Activated CD8-positive, alpha-beta T cell treated with anti-CD3 and anti-CD28 coated beads for 36 hours (primary cell): Measurements from ENCODE around the gene TYW3. TPM values are rescaled to one million over a fixed set of nuclear protein-coding genes. Genes with fewer than 3 reads are reported as not detected.
"Not testable (repeated sequence)": the region's sequence is repeated elsewhere in the genome, so short reads cannot be mapped to it uniquely, and the experiment has no call there.

Experiments
- ATAC-seq: fragments of 200-7000 bp; cut with Tn5 transposase; one replicate; pipeline ENCODE4 v1.10.0; 2021; ENCODE audit warnings: mild to moderate bottlenecking, moderate library complexity
- CTCF ChIA-PET: fragments of 350-600 bp; sonication (Branson Sonifier 250); formaldehyde crosslinking; loops from one replicate; lab custom pipeline; 2021; ENCODE audit warnings: antibody characterized with exemption; lab: Charles Lee
- POLR2A ChIA-PET: fragments of 350-600 bp; sonication (Branson Sonifier 250); formaldehyde crosslinking; loops from one replicate; lab custom pipeline; 2021; ENCODE audit warnings: antibody characterized with exemption; lab: Charles Lee
- DNase-seq: peaks from one replicate; pipeline ENCODE4 v3.0.0-alpha.2; 2020
- H3K27ac Mint-ChIP-seq: one replicate; pipeline ENCODE4 v1.8.0; 2021; ENCODE audit warnings: mild to moderate bottlenecking, mixed read lengths
- H3K27me3 Mint-ChIP-seq: one replicate; pipeline ENCODE4 v1.8.0; 2021; ENCODE audit warnings: mixed read lengths
- H3K36me3 Mint-ChIP-seq: one replicate; pipeline ENCODE4 v1.8.0; 2021; ENCODE audit warnings: low read depth, mixed read lengths
- H3K4me1 Mint-ChIP-seq: one replicate; pipeline ENCODE4 v1.8.0; 2021; ENCODE audit warnings: low read depth, mixed read lengths
- H3K4me3 Mint-ChIP-seq: one replicate; pipeline ENCODE4 v1.8.0; 2021; ENCODE audit warnings: mild to moderate bottlenecking, moderate library complexity, mixed read lengths
- H3K9me3 Mint-ChIP-seq: one replicate; pipeline ENCODE4 v1.8.0; 2021; ENCODE audit warnings: mixed read lengths
- CTCF ChIP-seq: fragments of 200-600 bp; IDR thresholded peaks from one replicate; pipeline ENCODE4 v1.8.0; 2022; ENCODE audit warnings: antibody characterized with exemption, mild to moderate bottlenecking
- intact Hi-C: fragments of 100-400 bp; cut with micrococcal nuclease; formaldehyde crosslinking; loops from one replicate; pipeline ENCODE4 v1.10.0; 2022
- total RNA-seq, 2 experiments: library from RNA; stranded (reverse); gene quantifications; one replicate each; pipeline ENCODE4 v1.2.3, GENCODE V29; 2021

The TYW3 gene
- total RNA-seq, 2 experiments from 2014 or later: 22.0 to 24.4 TPM

GRCh38 chr1:74733604-74734484 is 892 bp downstream of the TYW3 start:
- intact Hi-C loops: loop anchor here (10.0 kb wide), 1 partner anchor 539 kb away; the partner anchor contains the start of genes FPGT and LRRIQ3
- peak; percentile 69 for ATAC-seq
- ChIA-PET POLR2A (interaction anchor here (1.4 to 2.4 kb wide), 2 partner anchors 11 to 13 kb away, joined by 4 to 7 read pairs; no protein-coding TSS in a partner anchor), CTCF (interaction anchor here (0.7 to 2.8 kb wide), 17 partner anchors 9 to 987 kb away, joined by 3 to 15 read pairs (median 4); no protein-coding TSS in a partner anchor)
- Mint-ChIP-seq H3K27ac (peak overlapping the region; percentile 99), H3K4me1 (peaks cover 38% of the 10 kb centered on the region), H3K4me3 (peak overlapping the region; percentile 81), H3K27me3 (no peaks in the 10 kb centered on the region), H3K9me3 (no peaks in the 10 kb centered on the region), H3K36me3 (peaks cover 25% of the 10 kb centered on the region)
- peak; percentile 46 for DNase-seq
- TF ChIP-seq CTCF: peak; percentile 80

- Mint-ChIP-seq H3K27ac (no peak overlapping the region), H3K9me3 (peaks cover 4% of the 10 kb centered on the region), H3K27me3 (no peaks in the 10 kb centered on the region), H3K36me3 (peaks cover 48% of the 10 kb centered on the region), H3K4me3 (no peak overlapping the region), H3K4me1 (peaks cover 18% of the 10 kb centered on the region)
- ChIA-PET POLR2A (no interaction called here), CTCF (interaction anchor here (1.1 kb wide), 1 partner anchor 48 kb away, joined by 3 read pairs; no protein-coding TSS in a partner anchor)
- intact Hi-C loops: loop anchor here (10.0 kb wide), 1 partner anchor 543 kb away; the partner anchor contains the start of genes FPGT and LRRIQ3
- no peak for ATAC-seq
- no peak for DNase-seq
- no peak for TF ChIP-seq CTCF
These were observed 4.4 kb downstream of the TYW3 start for GRCh38 chr1:74737333-74737732.

- H3K27me3 Mint-ChIP-seq, ATAC-seq, H3K4me1 Mint-ChIP-seq, DNase-seq, POLR2A ChIA-PET, CTCF ChIA-PET, intact Hi-C loops, H3K4me3 Mint-ChIP-seq, H3K27ac Mint-ChIP-seq: not testable (repeated sequence)
- Mint-ChIP-seq H3K36me3 (peaks cover 62% of the 10 kb centered on the region), H3K9me3 (peaks cover 10% of the 10 kb centered on the region)
These were observed 7.5 kb downstream of the TYW3 start for GRCh38 chr1:74740307-74740980.

- H3K9me3 Mint-ChIP-seq, H3K27me3 Mint-ChIP-seq, H3K4me1 Mint-ChIP-seq, CTCF ChIA-PET, H3K4me3 Mint-ChIP-seq, ATAC-seq, POLR2A ChIA-PET, H3K27ac Mint-ChIP-seq, intact Hi-C loops, DNase-seq: not testable (repeated sequence)
- peaks cover 48% of the 10 kb centered on the region for H3K36me3 Mint-ChIP-seq
These were observed 12.3 kb downstream of the TYW3 start for GRCh38 chr1:74745247-74745646.

GRCh38 chr1:74748960-74749359 is 16.0 kb downstream of the TYW3 start:
- no peak for ATAC-seq
- POLR2A ChIA-PET: no interaction called here
- TF ChIP-seq CTCF: no peak
- H3K4me1 Mint-ChIP-seq: no peaks in the 10 kb centered on the region
- intact Hi-C loops: no loop called here
- CTCF ChIA-PET: no interaction called here
- H3K4me3 Mint-ChIP-seq: no peak overlapping the region
- peaks cover 45% of the 10 kb centered on the region for H3K36me3 Mint-ChIP-seq
- H3K27ac Mint-ChIP-seq: no peak overlapping the region
- peaks cover 5% of the 10 kb centered on the region for H3K9me3 Mint-ChIP-seq
- no peak for DNase-seq
- H3K27me3 Mint-ChIP-seq: no peaks in the 10 kb centered on the region
